Measurements from ENCODE around the gene NPAS2.

GRCh38 chr2:100789361-100789760, 30.6 kb upstream of the NPAS2 start:
- TF ChIP-seq EZH2 (IDR thresholded peaks at IDR 0.05; ENCODE audit: low read depth) (no peak), CTCF (conservative IDR thresholded peaks at IDR 0.05) (no peak)

Data from PC-9 (cell line).